ENCODE measurements around the gene MISP. TPM values are rescaled to one million over a fixed set of nuclear protein-coding genes. Genes with fewer than 3 reads are reported as not detected.

The MISP gene
- total and polyA plus RNA-seq, 9 donors = 0.08 to 44.0 (median 0.55) TPM

DNA sequence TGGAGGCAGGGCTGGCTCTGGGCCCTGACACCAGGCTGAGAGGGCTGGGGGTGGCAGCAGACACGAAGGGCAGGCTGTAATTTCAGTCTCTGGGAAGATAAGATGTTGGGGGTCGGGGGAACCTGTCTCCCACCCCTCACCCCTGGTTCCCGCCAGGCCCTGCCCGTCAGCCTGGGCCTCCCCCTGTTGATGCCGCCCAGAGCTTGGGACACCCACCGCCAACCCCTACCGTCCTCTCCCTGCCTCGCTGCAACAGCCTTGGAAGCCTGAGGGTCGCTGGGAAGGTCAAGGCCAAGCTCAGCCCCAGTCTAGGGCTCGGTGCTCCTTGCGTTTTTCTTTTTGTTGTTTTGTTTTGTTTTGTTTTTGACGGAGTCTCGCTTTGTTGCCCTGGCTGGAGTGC lies 27.7 kb upstream of the MISP start:
- TF ChIP-seq, protein P1, sequence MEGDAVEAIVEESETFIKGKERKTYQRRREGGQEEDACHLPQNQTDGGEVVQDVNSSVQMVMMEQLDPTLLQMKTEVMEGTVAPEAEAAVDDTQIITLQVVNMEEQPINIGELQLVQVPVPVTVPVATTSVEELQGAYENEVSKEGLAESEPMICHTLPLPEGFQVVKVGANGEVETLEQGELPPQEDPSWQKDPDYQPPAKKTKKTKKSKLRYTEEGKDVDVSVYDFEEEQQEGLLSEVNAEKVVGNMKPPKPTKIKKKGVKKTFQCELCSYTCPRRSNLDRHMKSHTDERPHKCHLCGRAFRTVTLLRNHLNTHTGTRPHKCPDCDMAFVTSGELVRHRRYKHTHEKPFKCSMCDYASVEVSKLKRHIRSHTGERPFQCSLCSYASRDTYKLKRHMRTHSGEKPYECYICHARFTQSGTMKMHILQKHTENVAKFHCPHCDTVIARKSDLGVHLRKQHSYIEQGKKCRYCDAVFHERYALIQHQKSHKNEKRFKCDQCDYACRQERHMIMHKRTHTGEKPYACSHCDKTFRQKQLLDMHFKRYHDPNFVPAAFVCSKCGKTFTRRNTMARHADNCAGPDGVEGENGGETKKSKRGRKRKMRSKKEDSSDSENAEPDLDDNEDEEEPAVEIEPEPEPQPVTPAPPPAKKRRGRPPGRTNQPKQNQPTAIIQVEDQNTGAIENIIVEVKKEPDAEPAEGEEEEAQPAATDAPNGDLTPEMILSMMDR (IDR thresholded peaks at IDR 0.05) = no peak
- no peak for TF ChIP-seq EP300 (IDR thresholded peaks at IDR 0.05)
- peaks cover 18% of the 10 kb centered on the region for H3K4me1 ChIP-seq (ENCODE audit: insufficient read depth)
- H3K27ac ChIP-seq = peak overlapping the region; percentile 7 to 66
- H3K9me3 ChIP-seq = no peaks in the 10 kb centered on the region
- H3K36me3 ChIP-seq = no peaks in the 10 kb centered on the region
- 38 to 59% (median 47%) methylated on average over 13 of the region's 13 CpGs for WGBS, 3 donors
- H3K27me3 ChIP-seq = no peaks in the 10 kb centered on the region
- DNase-seq = peak in 3 of 5 donors; percentile 55 to 72 (median 57)
- intact Hi-C loops (cut with DNase I) = loop anchor here in 1 of 4 donors (5.0 kb wide), 1 partner anchor 46 kb away; the partner anchor contains the start of gene FSTL3
- no peak overlapping the region for H3K4me3 ChIP-seq

DNA sequence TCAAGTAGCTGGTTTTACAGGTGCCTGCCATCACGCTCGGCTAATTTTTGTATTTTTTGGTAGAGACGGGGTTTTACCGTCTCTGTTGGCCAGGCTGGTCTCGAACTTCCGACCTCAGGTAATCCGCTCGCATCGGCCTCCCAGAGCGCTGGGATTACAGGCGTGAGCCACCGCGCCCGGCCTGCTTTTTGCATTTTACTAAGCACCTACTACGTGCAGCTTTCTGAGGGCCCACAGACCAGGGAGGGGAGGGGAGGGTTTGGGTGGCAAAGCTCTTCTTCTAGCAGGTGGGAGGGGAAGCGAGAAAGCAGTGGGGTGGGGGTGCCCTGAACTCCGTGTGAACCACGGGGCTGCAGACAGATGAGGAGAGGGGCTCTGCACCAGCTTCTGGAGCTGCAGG lies 27.2 kb upstream of the MISP start:
- peak overlapping the region in 1 of 2 donors; percentile 7 for H3K27ac ChIP-seq
- TF ChIP-seq EP300 (IDR thresholded peaks at IDR 0.05) = no peak
- no peak for TF ChIP-seq POLR2A (IDR thresholded peaks at IDR 0.05)
- TF ChIP-seq, protein P1 (IDR thresholded peaks at IDR 0.05) = no peak
- intact Hi-C loops (cut with DNase I) = loop anchor here in 1 of 4 donors (5.0 kb wide), 1 partner anchor 46 kb away; the partner anchor contains the start of gene FSTL3
- H3K4me1 ChIP-seq (ENCODE audit: insufficient read depth) = peaks cover 15% of the 10 kb centered on the region
- DNase-seq = no peak
- H3K4me3 ChIP-seq = no peak overlapping the region
- no peaks in the 10 kb centered on the region for H3K9me3 ChIP-seq
- 85 to 92% (median 87%) methylated on average over 18 of the region's 18 CpGs for WGBS, 3 donors
- H3K27me3 ChIP-seq = no peaks in the 10 kb centered on the region
- no peaks in the 10 kb centered on the region for H3K36me3 ChIP-seq

DNA sequence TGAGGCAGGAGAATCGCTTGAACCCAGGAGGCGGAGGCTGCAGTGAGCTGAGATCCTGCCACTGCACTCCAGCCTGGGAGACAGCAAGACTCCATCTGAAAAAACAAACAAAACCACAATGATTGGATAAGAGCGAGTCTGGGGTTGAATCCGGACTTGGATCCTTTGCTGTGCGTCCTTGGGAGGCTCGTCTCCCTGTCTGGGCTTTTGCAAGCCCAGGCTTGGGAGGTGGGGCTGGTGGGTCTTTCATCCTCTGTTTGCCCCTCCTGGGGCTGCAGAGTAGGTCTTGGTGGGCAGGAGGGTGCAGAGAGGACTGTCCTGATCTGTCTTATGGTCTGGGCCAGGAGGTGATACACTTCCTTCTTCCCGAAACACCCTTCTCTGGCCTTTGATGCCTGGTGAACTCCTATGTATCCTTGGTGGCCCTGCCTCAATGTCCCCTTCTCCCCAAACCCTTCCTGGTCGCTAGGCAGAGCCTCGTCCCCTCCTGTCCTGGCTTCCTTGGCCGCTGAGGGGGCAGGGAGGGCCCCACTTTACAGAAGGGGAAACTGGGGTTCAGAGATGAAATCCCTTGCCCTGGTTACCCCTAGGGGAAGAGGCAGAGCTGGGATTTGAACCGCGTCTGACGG lies 25.3 kb upstream of the MISP start:
- Histone ChIP-seq H3K27me3 (no peaks in the 10 kb centered on the region), H3K4me3 (no peak overlapping the region), H3K4me1 (ENCODE audit: insufficient read depth) (peaks cover 5% of the 10 kb centered on the region), H3K9me3 (no peaks in the 10 kb centered on the region), H3K27ac (no peak overlapping the region), H3K36me3 (no peaks in the 10 kb centered on the region)
- intact Hi-C loops (cut with DNase I) = no loop called here
- TF ChIP-seq, protein P1 (IDR thresholded peaks at IDR 0.05) = no peak
- TF ChIP-seq POLR2A (IDR thresholded peaks at IDR 0.05) (no peak), EP300 (IDR thresholded peaks at IDR 0.05) (no peak)
- DNase-seq = no peak
- WGBS, 3 donors = 86 to 90% (median 87%) methylated on average over 13 of the region's 13 CpGs

DNA sequence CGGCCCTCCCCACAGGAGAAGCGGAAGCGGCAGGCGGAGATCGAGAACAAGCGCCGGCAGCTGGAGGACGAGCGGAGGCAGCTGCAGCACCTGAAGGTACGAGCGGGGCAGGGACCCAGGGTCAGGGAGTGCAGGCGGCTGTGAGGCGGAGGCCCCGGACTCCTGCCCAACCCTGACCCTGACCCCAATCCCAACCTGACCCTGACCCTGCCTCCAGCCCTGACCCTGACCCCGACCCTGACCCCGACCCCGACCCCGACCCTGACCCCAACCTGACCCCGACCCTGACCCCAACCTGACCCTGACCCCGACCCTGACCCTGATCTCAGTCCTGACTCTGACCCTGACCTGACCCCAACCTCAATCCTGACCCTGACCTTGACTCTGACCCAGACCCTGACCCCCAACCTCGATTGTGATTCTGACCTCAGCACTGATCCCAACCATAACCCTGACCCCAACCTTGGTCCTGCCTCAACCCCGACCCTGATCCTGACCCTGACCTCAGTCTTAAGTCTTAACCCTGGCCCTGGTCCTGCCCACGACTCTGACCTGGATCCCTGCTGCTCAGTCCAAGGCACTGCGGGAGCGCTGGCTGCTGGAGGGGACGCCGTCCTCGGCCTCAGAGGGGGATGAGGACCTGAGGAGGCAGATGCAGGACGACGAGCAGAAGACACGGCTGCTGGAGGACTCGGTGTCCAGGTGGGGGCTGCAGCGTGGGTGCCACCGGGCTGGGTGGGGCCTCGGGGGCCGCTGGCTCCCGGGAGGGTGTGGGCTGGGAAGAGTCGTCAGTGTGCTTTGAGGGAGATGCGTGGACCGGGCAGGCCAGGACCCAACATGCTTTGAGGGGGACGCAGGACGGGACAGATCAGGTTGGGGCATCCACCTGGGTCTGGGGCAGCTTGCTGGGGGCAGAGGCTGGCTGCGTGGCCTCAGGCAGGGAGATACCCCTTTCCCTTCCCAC lies 23.6 kb upstream of the MISP start:
- 74 to 80% (median 77%) methylated on average over 43 of the region's 43 CpGs for WGBS, 3 donors
- intact Hi-C loops (cut with DNase I) = no loop called here

More for the DNA sequence above, 23.6 kb upstream of the MISP start:
- no peak for TF ChIP-seq POLR2A (IDR thresholded peaks at IDR 0.05)
- TF ChIP-seq, protein P1 (IDR thresholded peaks at IDR 0.05) = no peak
- no peak for TF ChIP-seq EP300 (IDR thresholded peaks at IDR 0.05)
- H3K4me1 ChIP-seq (ENCODE audit: insufficient read depth) = peaks cover 2% of the 10 kb centered on the region
- no peak overlapping the region for H3K4me3 ChIP-seq
- no peaks in the 10 kb centered on the region for H3K36me3 ChIP-seq
- H3K27ac ChIP-seq = peak overlapping the region in 1 of 2 donors; percentile 6
- peak in 1 of 5 donors; percentile 40 for DNase-seq
- no peaks in the 10 kb centered on the region for H3K9me3 ChIP-seq
- H3K27me3 ChIP-seq = no peaks in the 10 kb centered on the region
